Medulla oblongata (tissue), 1 donor: ENCODE measurements around the gene FBXL13.
"Not testable (repeated sequence)": the region's sequence is repeated elsewhere in the genome, so short reads cannot be mapped to it uniquely, and the experiment has no call there.

Experiments
- DNase-seq: peaks from one replicate; pipeline ENCODE4 v3.0.0-alpha.2; 2015; ENCODE audit errors: extremely low spot score

Gene FBXL13

GRCh38 chr7:102859084-102859798 is 215.4 kb downstream of the FBXL13 start:
- DNase-seq, result no peak

GRCh38 chr7:102856036-102856435 is 218.6 kb downstream of the FBXL13 start:
- DNase-seq, result no peak

DNA sequence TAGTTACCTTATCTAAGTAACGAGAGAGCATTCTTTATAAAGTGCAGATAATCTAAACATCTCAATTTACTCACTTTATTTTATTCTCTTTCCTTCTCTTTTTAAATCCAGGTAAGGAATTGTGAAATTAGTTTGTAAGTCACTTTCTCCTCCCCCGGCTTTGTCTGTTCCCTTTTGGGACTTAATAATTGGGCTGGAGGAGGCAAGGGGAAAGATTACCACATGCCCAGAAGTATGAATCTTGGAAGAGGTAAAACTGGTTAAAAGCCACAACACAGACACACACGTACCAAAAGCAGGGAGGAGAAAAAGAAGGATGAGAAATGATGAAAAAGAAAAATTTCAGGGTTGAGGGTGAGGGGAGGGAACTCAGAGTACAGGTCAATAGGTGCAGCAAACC is 225.1 kb downstream of the FBXL13 start:
- no peak for DNase-seq

- no peak for DNase-seq
Observed at GRCh38 chr7:102849079-102849478, 225.5 kb downstream of the FBXL13 start.

- no peak for DNase-seq
Observed at GRCh38 chr7:102845346-102845745, 229.2 kb downstream of the FBXL13 start.

DNA sequence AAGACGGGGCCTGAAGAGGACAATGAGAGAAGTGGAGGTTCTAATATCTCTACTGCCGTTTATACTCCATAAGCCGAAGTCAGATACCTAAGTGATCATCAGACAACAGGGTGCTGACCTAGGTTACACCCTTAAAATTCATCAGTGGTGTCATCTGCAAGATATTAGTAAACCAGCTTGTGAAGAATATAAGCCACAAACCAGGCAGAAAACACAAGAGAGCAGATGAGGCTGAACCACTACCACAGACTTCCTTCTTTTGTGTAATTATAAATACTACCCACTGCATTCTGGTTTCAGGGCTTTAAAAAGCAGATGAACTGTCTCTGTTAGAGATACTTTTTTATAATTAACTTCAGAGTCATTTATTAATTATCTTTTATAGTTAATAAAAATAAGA is 230.7 kb downstream of the FBXL13 start:
- no peak for DNase-seq

DNA sequence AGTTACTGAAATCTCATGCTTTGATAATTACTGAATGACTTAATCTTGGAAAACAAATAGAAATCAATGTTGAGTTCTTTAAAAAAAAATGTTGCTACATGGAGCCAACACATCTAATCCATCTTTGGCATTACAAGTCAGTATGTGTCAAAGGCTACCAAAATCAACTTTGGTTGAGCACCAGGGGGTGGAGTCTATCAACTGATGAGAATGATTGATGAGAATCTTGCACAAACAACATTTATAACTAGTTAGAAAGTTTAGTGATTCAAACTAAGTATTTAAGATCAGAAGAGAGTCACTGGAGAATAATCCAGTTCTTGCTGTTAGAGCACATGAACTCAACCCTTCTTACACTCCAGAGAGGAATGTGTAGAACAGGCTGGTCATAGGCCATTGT is 232.3 kb downstream of the FBXL13 start:
- no peak for DNase-seq

DNA sequence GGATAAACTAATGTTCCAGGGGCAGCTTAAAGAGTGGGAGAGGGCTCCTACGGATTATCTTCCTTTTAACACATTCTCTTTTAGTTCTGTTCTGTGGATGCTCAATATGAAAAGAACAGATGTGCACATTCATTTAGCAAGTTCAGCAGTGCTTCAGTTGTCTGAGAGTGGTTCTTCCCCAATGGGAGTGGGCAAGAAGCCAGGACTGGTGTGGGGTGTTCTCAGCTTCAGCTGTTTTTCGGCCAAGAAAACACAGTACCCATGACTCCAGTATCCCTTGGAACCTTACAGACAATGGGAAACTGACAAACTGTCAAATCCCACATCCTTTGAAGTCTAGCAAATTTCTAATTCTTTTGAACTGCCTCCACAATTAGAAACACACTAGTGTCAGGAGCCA is 233.3 kb downstream of the FBXL13 start:
- peak; percentile 54 for DNase-seq

GRCh38 chr7:102840404-102840803 is 234.2 kb downstream of the FBXL13 start:
- no peak for DNase-seq

DNA sequence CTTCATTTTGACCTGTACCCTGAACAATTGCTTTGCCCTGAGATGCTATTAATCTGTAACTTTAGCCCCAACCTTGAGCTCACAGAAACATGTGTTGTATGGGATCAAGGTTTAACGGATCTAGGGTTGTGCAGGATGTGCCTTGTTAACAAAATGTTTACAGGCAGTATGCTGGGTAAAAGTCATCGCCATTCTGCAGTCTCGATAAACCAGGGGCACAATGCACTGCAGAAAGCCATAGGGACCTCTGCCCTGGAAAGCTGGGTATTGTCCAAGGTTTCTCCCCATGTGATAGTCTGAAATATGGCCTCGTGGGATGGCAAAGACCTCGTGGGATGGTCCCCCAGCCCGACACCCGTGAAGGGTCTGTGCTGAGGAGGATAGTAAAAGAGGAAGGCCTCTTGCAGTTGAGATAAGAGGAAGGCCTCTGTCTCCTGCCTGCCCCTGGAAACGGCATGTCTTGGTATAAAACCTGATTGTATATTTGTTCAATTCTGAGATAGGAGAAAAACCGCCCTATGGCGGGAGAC is 236.0 kb downstream of the FBXL13 start:
- DNase-seq, result not testable (repeated sequence)

DNA sequence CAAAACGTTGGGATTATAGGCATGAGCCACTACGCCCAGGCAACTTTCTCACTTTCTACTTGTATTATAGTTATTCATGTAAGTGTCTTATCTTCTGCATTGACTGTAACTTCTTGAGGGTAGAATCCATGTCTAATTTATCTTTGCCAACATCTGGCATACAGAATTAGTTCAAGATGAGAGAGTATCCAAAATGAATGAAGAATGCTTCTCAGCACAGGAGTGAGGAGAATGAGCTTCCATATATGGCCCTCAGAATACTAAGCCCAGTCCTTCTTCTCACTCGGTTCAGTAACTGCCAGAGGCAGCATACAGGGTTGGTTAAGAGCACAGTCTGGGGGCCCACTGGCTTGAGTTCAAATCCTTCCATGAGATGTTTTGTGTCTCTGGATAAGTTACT is 236.8 kb downstream of the FBXL13 start:
- DNase-seq, result no peak

- no peak for DNase-seq
Observed at GRCh38 chr7:102836977-102837376, 237.6 kb downstream of the FBXL13 start.

GRCh38 chr7:102836191-102836919 is 238.2 kb downstream of the FBXL13 start:
- no peak for DNase-seq

- no peak for DNase-seq
Observed at GRCh38 chr7:102834999-102835398, 239.6 kb downstream of the FBXL13 start.

- DNase-seq, result no peak
Observed at GRCh38 chr7:102834466-102834865, 240.1 kb downstream of the FBXL13 start.

- no peak for DNase-seq
Observed at GRCh38 chr7:102833343-102833742, 241.3 kb downstream of the FBXL13 start.

DNA sequence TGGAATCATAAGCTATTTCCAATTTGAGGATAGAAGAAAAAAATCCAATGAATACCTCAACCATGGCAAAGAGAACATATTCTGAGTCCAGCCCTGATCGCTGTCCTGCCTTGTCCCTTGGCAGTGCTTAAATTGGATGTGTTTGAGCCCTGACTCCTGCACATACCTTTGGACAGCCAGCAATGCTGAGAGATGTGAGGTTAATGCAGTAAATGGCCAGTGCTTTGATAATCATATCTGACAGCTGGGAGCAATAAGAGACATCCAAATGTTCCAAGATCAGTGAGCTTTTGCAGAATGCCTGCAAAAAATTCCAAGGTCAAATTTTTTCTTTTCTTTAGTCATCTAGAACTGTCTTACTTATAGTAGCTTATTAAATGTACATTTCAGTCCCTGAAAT is 241.9 kb downstream of the FBXL13 start:
- DNase-seq, result no peak

- DNase-seq, result no peak
Observed at GRCh38 chr7:102830197-102830596, 244.4 kb downstream of the FBXL13 start.

DNA sequence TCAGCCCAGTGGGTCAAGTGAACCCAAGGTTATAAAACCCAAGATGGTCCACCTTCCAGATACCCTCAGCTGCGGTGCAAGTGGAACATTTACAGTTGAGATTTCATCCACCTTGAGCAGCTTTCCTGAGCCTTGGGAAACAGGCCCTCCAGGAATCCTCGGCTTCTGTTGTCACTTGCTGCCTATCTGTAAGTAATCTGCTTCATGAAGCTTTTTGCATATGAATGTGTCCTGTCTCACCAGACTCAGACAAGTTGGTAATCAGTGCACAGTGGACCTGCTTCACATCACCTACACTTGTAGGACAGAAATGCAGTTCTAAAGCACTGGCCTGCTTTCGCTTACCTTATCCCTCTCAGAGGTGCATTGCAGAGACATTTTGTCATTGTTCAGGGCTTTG is 245.5 kb downstream of the FBXL13 start:
- no peak for DNase-seq

GRCh38 chr7:102828286-102828685 is 246.3 kb downstream of the FBXL13 start:
- no peak for DNase-seq

- DNase-seq, result no peak
Observed at GRCh38 chr7:102823390-102824119, 251.0 kb downstream of the FBXL13 start.

- no peak for DNase-seq
Observed at GRCh38 chr7:102821994-102822747, 252.4 kb downstream of the FBXL13 start.
